WTC11 (cell line): Measurements from ENCODE around the gene NUDT22. TPM values are rescaled to one million over a fixed set of nuclear protein-coding genes. Genes with fewer than 3 reads are reported as not detected.

Experiments used
- ATAC-seq: fragments of 200-7000 bp; cut with Tn5 transposase; 2 replicates; pipeline ENCODE4 v1.10.0; 2021; ENCODE audit warnings: mild to moderate bottlenecking, moderate library complexity
- CTCF ChIA-PET: fragments of 300-600 bp; sonication (Branson Sonifier 250); formaldehyde crosslinking; loops from one replicate; lab custom pipeline; 2021; ENCODE audit warnings: antibody characterized with exemption; lab: Charles Lee
- POLR2A ChIA-PET: fragments of 350-600 bp; sonication (Branson Sonifier 250); formaldehyde crosslinking; loops from one replicate; lab custom pipeline; 2021; ENCODE audit warnings: antibody characterized with exemption; lab: Charles Lee
- DNase-seq: peaks from one replicate; pipeline ENCODE4 v3.0.0; 2021; ENCODE audit warnings: low spot score
- H3K27ac Mint-ChIP-seq: 2 replicates; pipeline ENCODE4 v1.8.0; 2021; ENCODE audit warnings: mixed read lengths
- H3K27me3 Mint-ChIP-seq: 2 replicates; pipeline ENCODE4 v1.8.0; 2021; ENCODE audit warnings: low read depth, mild to moderate bottlenecking, moderate library complexity, mixed read lengths
- H3K36me3 Mint-ChIP-seq: 2 replicates; pipeline ENCODE4 v1.8.0; 2021; ENCODE audit warnings: mixed read lengths
- H3K4me1 Mint-ChIP-seq: 2 replicates; pipeline ENCODE4 v1.8.0; 2022; ENCODE audit warnings: mixed read lengths
- H3K4me3 Mint-ChIP-seq: 2 replicates; pipeline ENCODE4 v1.8.0; 2021; ENCODE audit warnings: mild to moderate bottlenecking, moderate library complexity, mixed read lengths
- H3K9me3 Mint-ChIP-seq: 2 replicates; pipeline ENCODE4 v1.8.0; 2021; ENCODE audit warnings: mixed read lengths
- CBFB ChIP-seq: sonication (generic); formaldehyde crosslinking; IDR thresholded peaks from 2 replicates; pipeline ENCODE4 v1.8.1; 2022; ENCODE audit warnings: mild to moderate bottlenecking, low read depth, missing genetic modification reagents
- CDX4 ChIP-seq: fragments of 250-450 bp; sonication (Bioruptor Pico); IDR thresholded peaks from 2 replicates; pipeline ENCODE4 v1.9.0; 2021; ENCODE audit warnings: moderate library complexity, mild to moderate bottlenecking, inconsistent platforms, borderline replicate concordance
- E2F5 ChIP-seq: sonication (generic); formaldehyde crosslinking; IDR thresholded peaks from 2 replicates; pipeline ENCODE4 v1.8.1; 2022; ENCODE audit warnings: mild to moderate bottlenecking, moderate library complexity, missing genetic modification reagents
- FOXJ3 ChIP-seq: sonication (generic); formaldehyde crosslinking; IDR thresholded peaks from 2 replicates; pipeline ENCODE4 v1.9.0; 2021; ENCODE audit warnings: missing genetic modification reagents, mild to moderate bottlenecking, borderline replicate concordance
- FOXP1 ChIP-seq: sonication (generic); formaldehyde crosslinking; IDR thresholded peaks from 2 replicates; pipeline ENCODE4 v1.8.0; 2022; ENCODE audit warnings: missing genetic modification reagents, mild to moderate bottlenecking, moderate library complexity, borderline replicate concordance
- GABPB1 ChIP-seq: sonication (generic); formaldehyde crosslinking; IDR thresholded peaks from 2 replicates; pipeline ENCODE4 v1.8.1; 2023; ENCODE audit warnings: mild to moderate bottlenecking, missing genetic modification reagents
- IRF1 ChIP-seq: sonication (generic); formaldehyde crosslinking; IDR thresholded peaks from 2 replicates; pipeline ENCODE4 v1.8.0; 2023; ENCODE audit warnings: missing genetic modification reagents
- MXD4 ChIP-seq: fragments of 250-450 bp; sonication (Bioruptor Pico); IDR thresholded peaks from 2 replicates; pipeline ENCODE4 v1.8.0; 2021; ENCODE audit warnings: mild to moderate bottlenecking, moderate library complexity, borderline replicate concordance
- NR2C2 ChIP-seq: sonication (generic); formaldehyde crosslinking; IDR thresholded peaks from 2 replicates; pipeline ENCODE4 v1.8.0; 2022; ENCODE audit warnings: mild to moderate bottlenecking, missing genetic modification reagents
- RELA ChIP-seq: sonication (generic); formaldehyde crosslinking; IDR thresholded peaks from 2 replicates; pipeline ENCODE4 v1.8.1; 2022; ENCODE audit warnings: missing genetic modification reagents, mild to moderate bottlenecking, borderline replicate concordance
- RORB ChIP-seq: fragments of 250-450 bp; sonication (Bioruptor Pico); IDR thresholded peaks from 2 replicates; pipeline ENCODE4 v1.9.0; 2021; ENCODE audit warnings: mild to moderate bottlenecking
- TEAD4 ChIP-seq: sonication (generic); formaldehyde crosslinking; IDR thresholded peaks from 2 replicates; pipeline ENCODE4 v1.8.0; 2022; ENCODE audit warnings: mild to moderate bottlenecking, missing genetic modification reagents
- ZBTB21 ChIP-seq: sonication (generic); formaldehyde crosslinking; IDR thresholded peaks from 2 replicates; pipeline ENCODE4 v1.8.1; 2023; ENCODE audit warnings: mild to moderate bottlenecking, missing genetic modification reagents, borderline replicate concordance
- total RNA-seq: library from RNA; stranded (reverse); gene quantifications from 3 replicates; pipeline ENCODE4 v1.2.3, GENCODE V29; 2021
- TF ChIP-seq, protein P1 (sequence below): sonication (generic); formaldehyde crosslinking; IDR thresholded peaks from 2 replicates; pipeline ENCODE4 v1.8.1; 2022; ENCODE audit warnings: low read depth, missing genetic modification reagents, borderline replicate concordance
- TF ChIP-seq, protein P2 (sequence below): sonication (generic); formaldehyde crosslinking; IDR thresholded peaks from 2 replicates; pipeline ENCODE4 v1.8.0; 2023; ENCODE audit warnings: missing genetic modification reagents, mild to moderate bottlenecking, borderline replicate concordance

The NUDT22 gene
- total RNA-seq, 1 experiment from 2014 or later, result 64.4 TPM

- H3K4me1 Mint-ChIP-seq, result peaks cover 6% of the 10 kb centered on the region
- TF ChIP-seq ZBTB21 (CRISPR knock-in tag), result no peak
- no peak for TF ChIP-seq CDX4 (CRISPR knock-in tag)
- TF ChIP-seq GABPB1 (CRISPR knock-in tag), result no peak
- TF ChIP-seq, protein P1, sequence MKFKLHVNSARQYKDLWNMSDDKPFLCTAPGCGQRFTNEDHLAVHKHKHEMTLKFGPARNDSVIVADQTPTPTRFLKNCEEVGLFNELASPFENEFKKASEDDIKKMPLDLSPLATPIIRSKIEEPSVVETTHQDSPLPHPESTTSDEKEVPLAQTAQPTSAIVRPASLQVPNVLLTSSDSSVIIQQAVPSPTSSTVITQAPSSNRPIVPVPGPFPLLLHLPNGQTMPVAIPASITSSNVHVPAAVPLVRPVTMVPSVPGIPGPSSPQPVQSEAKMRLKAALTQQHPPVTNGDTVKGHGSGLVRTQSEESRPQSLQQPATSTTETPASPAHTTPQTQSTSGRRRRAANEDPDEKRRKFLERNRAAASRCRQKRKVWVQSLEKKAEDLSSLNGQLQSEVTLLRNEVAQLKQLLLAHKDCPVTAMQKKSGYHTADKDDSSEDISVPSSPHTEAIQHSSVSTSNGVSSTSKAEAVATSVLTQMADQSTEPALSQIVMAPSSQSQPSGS (CRISPR knock-in tag), result no peak
- TF ChIP-seq CBFB (CRISPR knock-in tag), result no peak
- no peak for TF ChIP-seq MXD4 (CRISPR knock-in tag)
- TF ChIP-seq NR2C2, result no peak
- no peak for TF ChIP-seq FOXP1 (CRISPR knock-in tag)
- TF ChIP-seq TEAD4, result no peak
- no peak for TF ChIP-seq RORB (CRISPR knock-in tag)
- TF ChIP-seq, protein P2, sequence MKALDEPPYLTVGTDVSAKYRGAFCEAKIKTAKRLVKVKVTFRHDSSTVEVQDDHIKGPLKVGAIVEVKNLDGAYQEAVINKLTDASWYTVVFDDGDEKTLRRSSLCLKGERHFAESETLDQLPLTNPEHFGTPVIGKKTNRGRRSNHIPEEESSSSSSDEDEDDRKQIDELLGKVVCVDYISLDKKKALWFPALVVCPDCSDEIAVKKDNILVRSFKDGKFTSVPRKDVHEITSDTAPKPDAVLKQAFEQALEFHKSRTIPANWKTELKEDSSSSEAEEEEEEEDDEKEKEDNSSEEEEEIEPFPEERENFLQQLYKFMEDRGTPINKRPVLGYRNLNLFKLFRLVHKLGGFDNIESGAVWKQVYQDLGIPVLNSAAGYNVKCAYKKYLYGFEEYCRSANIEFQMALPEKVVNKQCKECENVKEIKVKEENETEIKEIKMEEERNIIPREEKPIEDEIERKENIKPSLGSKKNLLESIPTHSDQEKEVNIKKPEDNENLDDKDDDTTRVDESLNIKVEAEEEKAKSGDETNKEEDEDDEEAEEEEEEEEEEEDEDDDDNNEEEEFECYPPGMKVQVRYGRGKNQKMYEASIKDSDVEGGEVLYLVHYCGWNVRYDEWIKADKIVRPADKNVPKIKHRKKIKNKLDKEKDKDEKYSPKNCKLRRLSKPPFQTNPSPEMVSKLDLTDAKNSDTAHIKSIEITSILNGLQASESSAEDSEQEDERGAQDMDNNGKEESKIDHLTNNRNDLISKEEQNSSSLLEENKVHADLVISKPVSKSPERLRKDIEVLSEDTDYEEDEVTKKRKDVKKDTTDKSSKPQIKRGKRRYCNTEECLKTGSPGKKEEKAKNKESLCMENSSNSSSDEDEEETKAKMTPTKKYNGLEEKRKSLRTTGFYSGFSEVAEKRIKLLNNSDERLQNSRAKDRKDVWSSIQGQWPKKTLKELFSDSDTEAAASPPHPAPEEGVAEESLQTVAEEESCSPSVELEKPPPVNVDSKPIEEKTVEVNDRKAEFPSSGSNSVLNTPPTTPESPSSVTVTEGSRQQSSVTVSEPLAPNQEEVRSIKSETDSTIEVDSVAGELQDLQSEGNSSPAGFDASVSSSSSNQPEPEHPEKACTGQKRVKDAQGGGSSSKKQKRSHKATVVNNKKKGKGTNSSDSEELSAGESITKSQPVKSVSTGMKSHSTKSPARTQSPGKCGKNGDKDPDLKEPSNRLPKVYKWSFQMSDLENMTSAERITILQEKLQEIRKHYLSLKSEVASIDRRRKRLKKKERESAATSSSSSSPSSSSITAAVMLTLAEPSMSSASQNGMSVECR (CRISPR knock-in tag), result no peak
- TF ChIP-seq RELA (CRISPR knock-in tag), result no peak
- TF ChIP-seq E2F5, result no peak
- no peak for TF ChIP-seq IRF1 (CRISPR knock-in tag)
- no peak for TF ChIP-seq FOXJ3 (CRISPR knock-in tag)
- ChIA-PET CTCF (interaction anchor here (0.8 to 5.4 kb wide), 9 partner anchors 10 to 243 kb away, joined by 3 to 76 read pairs (median 5); partner anchors contain the start of genes FKBP2, NUDT22, PLCB3 and STIP1), POLR2A (interaction anchor here (0.6 to 1.5 kb wide), 4 partner anchors 13 to 36 kb away, joined by 3 to 4 read pairs (median 3); partner anchors contain the start of genes NUDT22 and TRPT1)
- H3K27me3 Mint-ChIP-seq, result no peaks in the 10 kb centered on the region
- no peak for DNase-seq
- no peak within 1 kb of the TSS for H3K4me3 Mint-ChIP-seq
- H3K9me3 Mint-ChIP-seq, result no peaks in the 10 kb centered on the region
- H3K36me3 Mint-ChIP-seq, result peaks cover 30% of the 10 kb centered on the region
- no peak within 1 kb of the TSS for H3K27ac Mint-ChIP-seq
- ATAC-seq, result no peak
Observed at GRCh38 chr11:64206457-64207255, 19.4 kb upstream of the NUDT22 start, which contains the start of gene FERMT3. Gene FERMT3, plus strand, starts transcription at chr11:64206721. Its CDS starts 644 bp downstream, at chr11:64207365.
